Right renal pelvis (tissue), 4 donors: ENCODE results near the gene ZCCHC8. TPM values are rescaled to one million over a fixed set of nuclear protein-coding genes. Genes with fewer than 3 reads are reported as not detected.

Experiments
- DNase-seq, 4 donors: peaks; one replicate each; pipeline ENCODE4 v3.0.0-alpha.2; 2013; ENCODE audit warnings: low read depth in 4 of 4, low spot score in 3 of 4, missing footprints in 1 of 4
- polyA plus RNA-seq, 4 donors: library from polyadenylated mRNA; unstranded; fragments of 120-200 nt; gene quantifications; one replicate each; pipeline ENCODE4 v1.2.1, GENCODE V29; 2013; ENCODE audit not compliant: insufficient read length in 4 of 4

Gene ZCCHC8
- 10 to 100 TPM; 33.1 to 46.2 (median 39.7) TPM for polyA plus RNA-seq

- DNase-seq = peak; percentile 91 to 96 (median 94)
Measured at GRCh38 chr12:122500685-122501488, at the start of gene ZCCHC8. ZCCHC8 (minus strand) TSS chr12:122500932; CDS start chr12:122500840, 92 bp downstream.

- no peak for DNase-seq
Measured at GRCh38 chr12:122547330-122547729, 46.6 kb upstream of the ZCCHC8 start.

- no peak for DNase-seq
Measured at GRCh38 chr12:122545855-122546254, 45.1 kb upstream of the ZCCHC8 start.

GRCh38 chr12:122544537-122544936, 43.8 kb upstream of the ZCCHC8 start:
- DNase-seq = no peak

GRCh38 chr12:122538496-122538895, 37.8 kb upstream of the ZCCHC8 start:
- DNase-seq = no peak

- no peak for DNase-seq
Measured at GRCh38 chr12:122537021-122537420, 36.3 kb upstream of the ZCCHC8 start.

GRCh38 chr12:122533856-122534255, 33.1 kb upstream of the ZCCHC8 start:
- DNase-seq = no peak

- no peak for DNase-seq
Measured at GRCh38 chr12:122528992-122529391, 28.3 kb upstream of the ZCCHC8 start.

GRCh38 chr12:122528582-122528981, 27.9 kb upstream of the ZCCHC8 start:
- no peak for DNase-seq

GRCh38 chr12:122527478-122527944, 26.8 kb upstream of the ZCCHC8 start:
- no peak for DNase-seq

GRCh38 chr12:122526683-122527477, 26.1 kb upstream of the ZCCHC8 start, which contains the start of the genes KNTC1 and RSRC2:
KNTC1 (plus strand) TSS chr12:122527249; CDS start chr12:122530064, 2,815 bp downstream.
RSRC2 (minus strand) TSS chr12:122526936; CDS start chr12:122526853, 83 bp downstream.
- peak; percentile 97 to 100 (median 100) for DNase-seq

- no peak for DNase-seq
Measured at GRCh38 chr12:122523846-122524718, 23.4 kb upstream of the ZCCHC8 start.

- no peak for DNase-seq
Measured at GRCh38 chr12:122523280-122523679, 22.5 kb upstream of the ZCCHC8 start.

GRCh38 chr12:122520676-122521075, 19.9 kb upstream of the ZCCHC8 start:
- DNase-seq = no peak

- DNase-seq = no peak
Measured at GRCh38 chr12:122519418-122519817, 18.7 kb upstream of the ZCCHC8 start.

- no peak for DNase-seq
Measured at GRCh38 chr12:122518908-122519307, 18.2 kb upstream of the ZCCHC8 start.

GRCh38 chr12:122517877-122518276, 17.1 kb upstream of the ZCCHC8 start:
- no peak for DNase-seq

GRCh38 chr12:122516544-122517361, 16.0 kb upstream of the ZCCHC8 start:
- DNase-seq = no peak

GRCh38 chr12:122515275-122515674, 14.5 kb upstream of the ZCCHC8 start:
- no peak for DNase-seq
